HG03108 (cell line): ENCODE data around the gene SLC19A3.

ENCODE experiments used
- ATAC-seq: cut with Tn5 transposase; IDR thresholded peaks from one replicate; pipeline ENCODE4 v1.9.1; 2021; ENCODE audit warnings: moderate library complexity; ENCODE audit not compliant: unreplicated experiment

Gene SLC19A3

DNA sequence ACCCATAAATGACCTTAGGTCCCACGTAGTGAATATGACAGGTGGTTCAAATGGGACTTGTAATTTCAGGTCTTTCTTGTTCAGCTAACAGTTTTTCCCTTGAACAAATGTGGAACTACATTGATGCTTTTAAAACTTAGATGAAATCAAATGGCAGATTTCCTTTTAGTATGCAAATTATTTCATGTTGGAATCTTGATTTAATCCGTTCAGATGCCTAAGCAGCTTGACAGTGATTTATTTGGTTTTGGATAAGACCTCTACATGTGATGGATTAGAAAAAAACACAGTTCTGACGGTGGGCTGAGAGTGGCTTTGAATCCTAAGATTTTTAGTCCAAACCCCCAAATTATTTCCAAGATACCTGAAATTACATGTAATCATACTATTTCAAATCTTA lies 83.6 kb downstream of the SLC19A3 start:
- ATAC-seq, result no peak
